OCI-LY7 (cell line): Measurements from ENCODE around the gene TGFBR2. TPM values are rescaled to one million over a fixed set of nuclear protein-coding genes. Genes with fewer than 3 reads are reported as not detected.
A peak's percentile ranks its signal among the peaks of the same experiment; 100 is the strongest.

Experiments used
- BruUV-seq: library from RNA; stranded (reverse); fragments of 400-500 nt; replicated peaks from 2 replicates; lab custom pipeline; 2021; lab: Mats Ljungman, UMichigan
- CTCF ChIA-PET: fragments of 300-600 bp; sonication (Branson Sonifier 250); formaldehyde crosslinking; loops from one replicate; lab custom pipeline; 2022; ENCODE audit warnings: antibody characterized with exemption; ENCODE audit not compliant: unreplicated experiment; lab: Charles Lee
- POLR2A ChIA-PET: fragments of 300-600 bp; sonication (Branson Sonifier 250); formaldehyde crosslinking; loops from one replicate; lab custom pipeline; 2022; ENCODE audit warnings: antibody characterized with exemption; lab: Charles Lee
- DNase-seq: peaks from one replicate; pipeline ENCODE4 v3.0.0-alpha.2; 2015; ENCODE audit warnings: low spot score
- H2AFZ ChIP-seq: fragments of 200-600 bp; sonication (generic), shearing (Covaris generic); 2 replicates; pipeline ENCODE4 v1.6.1; 2014; ENCODE audit warnings: mild to moderate bottlenecking, antibody characterized with exemption, low read length, moderate library complexity
- H3K27ac ChIP-seq: fragments of 200-600 bp; sonication (generic); 2 replicates; pipeline ENCODE4 v1.5.1; 2014; ENCODE audit warnings: mixed run types, low read depth, mild to moderate bottlenecking, moderate library complexity, low read length, inconsistent platforms; ENCODE audit not compliant: poor library complexity, severe bottlenecking
- H3K36me3 ChIP-seq: fragments of 200-600 bp; sonication (generic); 2 replicates; pipeline ENCODE4 v1.6.1; 2014; ENCODE audit warnings: mild to moderate bottlenecking, antibody characterized with exemption, low read length, moderate library complexity, mixed read lengths; ENCODE audit not compliant: insufficient read depth
- H3K4me1 ChIP-seq: fragments of 200-600 bp; sonication (generic); 2 replicates; pipeline ENCODE4 v1.5.1; 2014; ENCODE audit warnings: mild to moderate bottlenecking, low read length; ENCODE audit not compliant: insufficient read depth, poor library complexity, severe bottlenecking
- H3K4me2 ChIP-seq: fragments of 200-600 bp; sonication (generic); 2 replicates; pipeline ENCODE4 v1.6.1; 2014; ENCODE audit warnings: mild to moderate bottlenecking, low read length
- H3K4me3 ChIP-seq: fragments of 200-600 bp; sonication (generic); 2 replicates; pipeline ENCODE4 v1.5.1; 2014; ENCODE audit warnings: mild to moderate bottlenecking, low read depth, low read length; ENCODE audit not compliant: poor library complexity, severe bottlenecking
- H3K79me2 ChIP-seq: fragments of 200-600 bp; sonication (generic); 2 replicates; pipeline ENCODE4 v1.6.1; 2016; ENCODE audit warnings: low read depth, mild to moderate bottlenecking, low read length, moderate library complexity, mixed read lengths; ENCODE audit not compliant: insufficient read depth
- H3K9me2 ChIP-seq: fragments of 200-600 bp; sonication (generic); 2 replicates; pipeline ENCODE4 v1.6.1; 2016; ENCODE audit warnings: mild to moderate bottlenecking, low read length, mixed read lengths; ENCODE audit not compliant: insufficient read depth
- H3K9me3 ChIP-seq: fragments of 200-600 bp; sonication (generic); 2 replicates; pipeline ENCODE4 v1.6.1; 2014; ENCODE audit warnings: mild to moderate bottlenecking, mixed run types, low read length, mixed read lengths
- H4K20me1 ChIP-seq: fragments of 200-600 bp; sonication (generic); 2 replicates; pipeline ENCODE4 v1.6.1; 2014; ENCODE audit warnings: mild to moderate bottlenecking, antibody characterized with exemption, low read length, moderate library complexity, mixed read lengths; ENCODE audit not compliant: insufficient read depth
- EZH2phosphoT487 ChIP-seq: fragments of 200-600 bp; sonication (generic); IDR thresholded peaks from 2 replicates; pipeline ENCODE4 v1.6.1; 2018; ENCODE audit warnings: low read depth, borderline replicate concordance, mild to moderate bottlenecking, mixed run types, antibody characterized with exemption, low read length, moderate library complexity, mixed read lengths
- intact Hi-C: fragments of 100-400 bp; cut with micrococcal nuclease; formaldehyde crosslinking; loops from one replicate; pipeline ENCODE4 v1.10.0; 2022; ENCODE audit not compliant: unreplicated experiment
- total RNA-seq, 2 experiments: library from RNA; depleted of rRNA in 1 of 2; stranded (reverse); fragments of >200 nt in 1 of 2; shearing (Covaris generic) in 1 of 2; gene quantifications; 2 replicates each; pipeline ENCODE4 v1.2.3, GENCODE V29; 2014 to 2022
- TF ChIP-seq, protein P1 (sequence below): fragments of 200-600 bp; sonication (generic); conservative IDR thresholded peaks from 2 replicates; pipeline ENCODE4 v1.5.1; 2014; ENCODE audit warnings: mild to moderate bottlenecking, antibody characterized with exemption, low read length, moderate library complexity, mixed read lengths

The TGFBR2 gene
- total RNA-seq, 2 experiments from 2014 or later = 25.2 to 28.1 TPM

DNA sequence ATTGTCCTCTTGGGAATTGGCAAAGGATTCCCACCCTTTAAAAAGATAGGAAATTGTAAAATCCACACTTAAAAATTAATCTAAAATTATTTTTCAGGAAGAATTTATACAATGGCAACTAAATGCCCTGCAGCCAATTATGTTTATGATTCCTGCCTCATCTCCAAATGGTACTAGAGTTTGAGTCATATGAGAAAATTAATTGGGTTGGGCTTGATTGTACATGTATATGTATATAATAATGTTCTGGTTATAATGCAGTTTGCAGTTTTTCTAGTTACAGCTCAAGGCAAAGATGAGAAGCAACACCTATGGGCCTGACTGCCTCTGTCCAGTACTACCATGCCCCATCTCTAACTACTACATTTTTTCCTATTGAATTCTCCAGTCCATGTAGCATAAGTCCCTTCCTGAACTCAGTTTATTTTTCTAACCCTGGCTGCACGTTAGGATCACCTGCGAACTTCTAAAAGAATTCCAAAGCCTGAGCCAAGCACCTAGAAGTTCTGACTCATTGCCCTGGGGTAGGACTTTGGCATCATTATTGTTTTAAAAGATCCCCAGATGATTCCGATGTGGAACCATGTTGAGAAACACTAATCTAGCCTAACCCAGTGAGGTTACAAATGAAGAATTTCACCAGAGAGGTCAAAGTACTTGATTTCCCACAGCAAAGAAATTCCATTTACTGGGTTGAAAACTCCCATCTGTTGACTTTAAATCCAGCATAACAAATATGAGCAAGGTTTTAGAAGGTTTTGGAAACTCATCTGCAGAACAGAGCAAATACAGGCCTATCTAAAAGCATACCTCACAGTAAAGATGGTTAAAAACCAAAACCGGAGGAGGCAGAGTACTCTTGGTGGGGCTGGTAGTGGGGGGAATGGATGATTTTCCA is 19.4 kb downstream of the TGFBR2 start:
- Histone ChIP-seq H2AFZ (no peak overlapping the region), H3K9me3 (no peaks in the 10 kb centered on the region), H3K27ac (peak overlapping the region; percentile 81), H3K9me2 (no peaks in the 10 kb centered on the region), H3K4me2 (peak overlapping the region; percentile 68), H3K36me3 (peaks cover 38% of the 10 kb centered on the region), H3K4me3 (no peak overlapping the region), H4K20me1 (no peaks in the 10 kb centered on the region), H3K4me1 (peaks cover 99% of the 10 kb centered on the region), H3K79me2 (peaks cover 97% of the 10 kb centered on the region; the same call in 1 of the 2 replicates)
- no peak for DNase-seq
- CTCF ChIA-PET = no interaction called here
- TF ChIP-seq, protein P1, sequence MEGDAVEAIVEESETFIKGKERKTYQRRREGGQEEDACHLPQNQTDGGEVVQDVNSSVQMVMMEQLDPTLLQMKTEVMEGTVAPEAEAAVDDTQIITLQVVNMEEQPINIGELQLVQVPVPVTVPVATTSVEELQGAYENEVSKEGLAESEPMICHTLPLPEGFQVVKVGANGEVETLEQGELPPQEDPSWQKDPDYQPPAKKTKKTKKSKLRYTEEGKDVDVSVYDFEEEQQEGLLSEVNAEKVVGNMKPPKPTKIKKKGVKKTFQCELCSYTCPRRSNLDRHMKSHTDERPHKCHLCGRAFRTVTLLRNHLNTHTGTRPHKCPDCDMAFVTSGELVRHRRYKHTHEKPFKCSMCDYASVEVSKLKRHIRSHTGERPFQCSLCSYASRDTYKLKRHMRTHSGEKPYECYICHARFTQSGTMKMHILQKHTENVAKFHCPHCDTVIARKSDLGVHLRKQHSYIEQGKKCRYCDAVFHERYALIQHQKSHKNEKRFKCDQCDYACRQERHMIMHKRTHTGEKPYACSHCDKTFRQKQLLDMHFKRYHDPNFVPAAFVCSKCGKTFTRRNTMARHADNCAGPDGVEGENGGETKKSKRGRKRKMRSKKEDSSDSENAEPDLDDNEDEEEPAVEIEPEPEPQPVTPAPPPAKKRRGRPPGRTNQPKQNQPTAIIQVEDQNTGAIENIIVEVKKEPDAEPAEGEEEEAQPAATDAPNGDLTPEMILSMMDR = no peak
- no peak for TF ChIP-seq EZH2phosphoT487
- POLR2A ChIA-PET = interaction anchor here (1.1 to 5.9 kb wide), 4 partner anchors 12 to 32 kb away, joined by 3 to 76 read pairs (median 16); no protein-coding TSS in a partner anchor
- intact Hi-C loops = no loop called here
- no TSS peak for BruUV-seq

GRCh38 chr3:30626443-30627180 is 20.2 kb downstream of the TGFBR2 start:
- peaks cover 39% of the 10 kb centered on the region for H3K36me3 ChIP-seq
- DNase-seq = no peak
- H3K9me3 ChIP-seq = no peaks in the 10 kb centered on the region
- no peaks in the 10 kb centered on the region for H4K20me1 ChIP-seq
- intact Hi-C loops = no loop called here
- ChIA-PET CTCF (no interaction called here), POLR2A (interaction anchor here (0.7 to 5.9 kb wide), 4 partner anchors 8 to 1297 kb away, joined by 3 to 76 read pairs (median 4); no protein-coding TSS in a partner anchor)
- H3K4me2 ChIP-seq = peak overlapping the region; percentile 68
- no peak overlapping the region for H2AFZ ChIP-seq
- H3K9me2 ChIP-seq = no peaks in the 10 kb centered on the region
- peaks cover 99% of the 10 kb centered on the region for H3K4me1 ChIP-seq
- H3K27ac ChIP-seq = peak overlapping the region; percentile 81
- no peak for TF ChIP-seq EZH2phosphoT487
- TF ChIP-seq, protein P1 = no peak
- no TSS peak for BruUV-seq
- peaks cover 96% of the 10 kb centered on the region; the same call in 1 of the 2 replicates for H3K79me2 ChIP-seq
- peak overlapping the region; percentile 37 for H3K4me3 ChIP-seq
